ENCODE data around the gene NOX4. TPM values are rescaled to one million over a fixed set of nuclear protein-coding genes. Genes with fewer than 3 reads are reported as not detected.
"Not testable (repeated sequence)": the region's sequence is repeated elsewhere in the genome, so short reads cannot be mapped to it uniquely, and the experiment has no call there.

NOX4 gene
- total RNA-seq, 1 experiment from 2014 or later: 3.0 TPM

GRCh38 chr11:89337100-89337650 is 154.0 kb downstream of the NOX4 start:
- not testable (repeated sequence) for H3K4me2 ChIP-seq (ENCODE audit: insufficient read depth, insufficient read length, low read length); H3K14ac ChIP-seq (ENCODE audit: insufficient read depth, low read length); H3K18ac ChIP-seq (ENCODE audit: insufficient read length, low read depth, low read length); H3K36me3 Mint-ChIP-seq (ENCODE audit: insufficient read depth in 1 of 3, low read depth in 3 of 3); H2BK5ac ChIP-seq (ENCODE audit: insufficient read length, low read length); H3K9ac ChIP-seq (ENCODE audit: extremely low read depth, insufficient read length, low read length); H3K4me3 Mint-ChIP-seq; H3K27ac Mint-ChIP-seq; H2AK5ac ChIP-seq (ENCODE audit: insufficient read length, low read length); H3K9me3 Mint-ChIP-seq; H3K27me3 ChIP-seq (ENCODE audit: insufficient read depth, low read length); H3K23me2 ChIP-seq (ENCODE audit: insufficient read length, low read depth, low read length, poor library complexity, severe bottlenecking); H3K4me1 ChIP-seq (ENCODE audit: insufficient read depth, low read length); H3K4ac ChIP-seq (ENCODE audit: low read depth, low read length); H2BK120ac ChIP-seq (ENCODE audit: low read depth, low read length, poor library complexity, severe bottlenecking); H3K27me3 Mint-ChIP-seq (ENCODE audit: low read depth); H3K27ac ChIP-seq (ENCODE audit: insufficient read length, low read depth, low read length); H3K79me2 ChIP-seq (ENCODE audit: insufficient read depth, low read length); H3K4me1 Mint-ChIP-seq; H3T11ph ChIP-seq (ENCODE audit: low read length); H3K56ac ChIP-seq (ENCODE audit: insufficient read length, low read depth, low read length); H2BK20ac ChIP-seq (ENCODE audit: low read depth, low read length, poor library complexity, severe bottlenecking); H3K9me3 ChIP-seq (ENCODE audit: control insufficient read depth, low read depth, low read length); H4K5ac ChIP-seq (ENCODE audit: insufficient read length, low read depth, low read length); DNase-seq; H4K20me1 ChIP-seq (ENCODE audit: control insufficient read depth, insufficient read depth, insufficient read length); H2BK15ac ChIP-seq (ENCODE audit: low read depth, low read length); H3K79me1 ChIP-seq (ENCODE audit: insufficient read depth, low read depth, low read length, poor library complexity, severe bottlenecking); H2BK12ac ChIP-seq (ENCODE audit: insufficient read length, low read depth, low read length); H4K8ac ChIP-seq (replicated peaks; ENCODE audit: insufficient read length, low read depth, low read length); H2AFZ ChIP-seq (ENCODE audit: low read length); H4K91ac ChIP-seq (ENCODE audit: insufficient read length, low read depth, low read length); H3K23ac ChIP-seq (ENCODE audit: insufficient read length, low read depth, low read length)
- WGBS (ENCODE audit: extremely low coverage, insufficient read length, low lambda C conversion rate): no CpG with 5 or more reads among the region's 4 CpGs
